ENCODE data around the gene SERPINB6.
"Not testable (repeated sequence)": the region's sequence is repeated elsewhere in the genome, so short reads cannot be mapped to it uniquely, and the experiment has no call there.

Gene SERPINB6

GRCh38 chr6:2976060-2976459 is 4.7 kb upstream of the SERPINB6 start:
- no peak for DNase-seq

- DNase-seq, result no peak
Observed at GRCh38 chr6:2973676-2974075, 2.3 kb upstream of the SERPINB6 start.

- not testable (repeated sequence) for DNase-seq
Observed at GRCh38 chr6:2973180-2973579, 1.8 kb upstream of the SERPINB6 start.

- DNase-seq, result not testable (repeated sequence)
Observed at GRCh38 chr6:2972685-2973084, 1.3 kb upstream of the SERPINB6 start.

- DNase-seq, result not testable (repeated sequence)
Observed at GRCh38 chr6:2972219-2972487, 786 bp upstream of the SERPINB6 start.

- peak; percentile 85 for DNase-seq
Observed at GRCh38 chr6:2970753-2971419, 481 bp downstream of the SERPINB6 start.

- DNase-seq, result peak; percentile 15
Observed at GRCh38 chr6:2970034-2970685, 1.2 kb downstream of the SERPINB6 start.

- no peak for DNase-seq
Observed at GRCh38 chr6:2969549-2969948, 1.8 kb downstream of the SERPINB6 start.

- no peak for DNase-seq
Observed at GRCh38 chr6:2968600-2969135, 2.7 kb downstream of the SERPINB6 start.

GRCh38 chr6:2967936-2968335 is 3.4 kb downstream of the SERPINB6 start:
- no peak for DNase-seq

GRCh38 chr6:2966347-2966746 is 5.0 kb downstream of the SERPINB6 start:
- no peak for DNase-seq

- DNase-seq, result no peak
Observed at GRCh38 chr6:2964793-2965505, 6.4 kb downstream of the SERPINB6 start.

GRCh38 chr6:2963756-2964155 is 7.6 kb downstream of the SERPINB6 start:
- no peak for DNase-seq

- no peak for DNase-seq
Observed at GRCh38 chr6:2962636-2963035, 8.7 kb downstream of the SERPINB6 start.

- DNase-seq, result no peak
Observed at GRCh38 chr6:2962004-2962403, 9.4 kb downstream of the SERPINB6 start.

- peak; percentile 31 for DNase-seq
Observed at GRCh38 chr6:2961506-2961905, 9.9 kb downstream of the SERPINB6 start.

- DNase-seq, result peak; percentile 16
Observed at GRCh38 chr6:2960935-2961334, 10.4 kb downstream of the SERPINB6 start.

- no peak for DNase-seq
Observed at GRCh38 chr6:2959909-2960719, 11.3 kb downstream of the SERPINB6 start.

- DNase-seq, result no peak
Observed at GRCh38 chr6:2958776-2959175, 12.6 kb downstream of the SERPINB6 start.

GRCh38 chr6:2958331-2958711 is 13.0 kb downstream of the SERPINB6 start:
- no peak for DNase-seq

GRCh38 chr6:2957696-2958330 is 13.6 kb downstream of the SERPINB6 start:
- DNase-seq, result no peak

GRCh38 chr6:2956930-2957685 is 14.3 kb downstream of the SERPINB6 start:
- DNase-seq, result no peak
